HG03066 (cell line): ENCODE measurements around the gene TAS2R31.
"Not testable (repeated sequence)": the region's sequence is repeated elsewhere in the genome, so short reads cannot be mapped to it uniquely, and the experiment has no call there.

ENCODE experiments used
- ATAC-seq: cut with Tn5 transposase; IDR thresholded peaks from one replicate; pipeline ENCODE4 v1.9.1; 2021; ENCODE audit warnings: low read depth; ENCODE audit not compliant: unreplicated experiment

The TAS2R31 gene

GRCh38 chr12:11031307-11031706 is at the start of gene TAS2R31:
Gene TAS2R31 (minus strand): TSS chr12:11031407. CDS start chr12:11031335, 72 bp downstream.
- no peak for ATAC-seq

- ATAC-seq = no peak
Measured at GRCh38 chr12:11078246-11078645, 47.0 kb upstream of the TAS2R31 start.

DNA sequence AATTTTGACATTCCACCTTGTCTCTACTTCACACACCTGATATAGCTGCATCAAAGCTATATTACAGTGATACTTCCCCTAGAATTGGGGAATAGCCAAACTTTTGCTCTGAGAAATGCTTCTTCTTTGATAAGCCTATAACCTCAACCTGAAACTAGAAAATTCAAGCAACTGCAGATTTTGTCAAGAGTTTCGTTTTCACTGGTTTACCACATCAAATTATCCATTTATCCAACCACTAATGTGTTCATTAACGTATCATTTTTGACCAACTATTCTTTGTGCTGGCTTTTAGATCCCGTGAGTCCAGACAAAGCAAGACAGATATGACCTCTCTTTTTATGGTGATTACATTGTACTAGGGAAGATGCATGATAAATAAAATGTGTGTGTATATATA is 44.4 kb upstream of the TAS2R31 start:
- no peak for ATAC-seq

- ATAC-seq = no peak
Measured at GRCh38 chr12:11071414-11071813, 40.2 kb upstream of the TAS2R31 start.

DNA sequence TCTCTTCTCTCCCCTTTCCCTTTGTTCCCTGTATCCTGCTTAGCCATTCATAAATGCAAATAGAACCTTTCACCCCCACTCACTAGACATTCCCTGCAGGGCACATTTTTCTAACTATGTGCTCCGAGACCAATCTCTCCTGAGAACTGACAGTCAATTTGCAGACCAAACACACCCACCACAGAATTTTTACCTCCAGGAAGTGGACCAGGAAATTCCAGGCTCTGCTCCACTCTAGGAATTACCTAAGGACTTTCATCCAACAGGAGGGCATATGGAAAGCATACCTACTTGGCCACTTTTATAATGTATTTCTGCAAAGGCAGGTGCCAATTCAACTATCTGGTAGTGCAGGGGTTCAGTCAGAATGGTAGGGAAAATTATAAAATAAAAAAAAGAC is 39.8 kb upstream of the TAS2R31 start:
- ATAC-seq = no peak

DNA sequence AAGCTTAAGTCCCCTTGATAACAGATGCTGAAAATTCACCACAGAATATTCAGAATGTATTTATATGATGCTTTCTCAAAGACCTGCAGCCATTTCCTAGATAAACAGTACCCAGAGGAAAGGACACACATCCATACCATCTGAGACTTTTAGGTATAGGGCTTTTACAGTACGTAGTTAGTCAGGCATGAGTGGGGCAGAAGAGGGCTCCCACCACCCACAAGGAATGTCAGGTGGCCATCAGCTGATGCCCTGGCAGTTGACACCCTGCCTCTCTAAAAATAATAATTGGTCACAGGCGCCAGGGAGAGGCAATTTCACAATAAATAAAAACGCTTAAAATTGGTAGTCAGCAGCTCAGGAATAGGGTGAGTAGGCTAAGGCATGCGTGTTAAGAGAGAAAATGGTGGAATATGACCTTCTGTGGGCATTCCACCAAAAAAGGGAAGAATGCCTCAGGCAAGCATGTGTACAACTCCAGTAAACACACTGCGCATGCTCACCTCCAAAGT is 38.7 kb upstream of the TAS2R31 start:
- no peak for ATAC-seq

GRCh38 chr12:11067514-11067913 is 36.3 kb upstream of the TAS2R31 start:
- ATAC-seq = no peak

DNA sequence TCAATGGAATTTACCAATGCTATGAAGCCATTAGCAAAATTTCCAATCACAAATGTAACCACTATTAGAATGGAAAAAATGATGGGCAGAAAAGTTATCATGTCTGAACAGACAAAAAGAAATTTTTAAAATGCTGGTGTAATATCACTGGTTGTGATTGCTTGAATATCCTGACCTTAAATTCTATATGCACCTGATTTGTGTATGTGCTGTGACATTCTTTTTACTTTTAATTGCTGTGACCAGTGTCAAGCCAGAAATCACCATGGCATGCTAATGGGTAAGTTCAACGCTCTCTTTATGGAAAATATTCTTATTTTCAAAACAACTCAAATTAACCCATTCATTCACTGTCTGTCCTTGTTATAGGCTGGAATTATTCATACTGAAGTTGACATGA is 31.0 kb upstream of the TAS2R31 start, which contains the start of gene TAS2R46:
Gene TAS2R46, minus strand, starts transcription at position 101 of the 400 bp plus-strand sequence. Its CDS starts 0 bp downstream, at position 101.
- ATAC-seq = not testable (repeated sequence)

DNA sequence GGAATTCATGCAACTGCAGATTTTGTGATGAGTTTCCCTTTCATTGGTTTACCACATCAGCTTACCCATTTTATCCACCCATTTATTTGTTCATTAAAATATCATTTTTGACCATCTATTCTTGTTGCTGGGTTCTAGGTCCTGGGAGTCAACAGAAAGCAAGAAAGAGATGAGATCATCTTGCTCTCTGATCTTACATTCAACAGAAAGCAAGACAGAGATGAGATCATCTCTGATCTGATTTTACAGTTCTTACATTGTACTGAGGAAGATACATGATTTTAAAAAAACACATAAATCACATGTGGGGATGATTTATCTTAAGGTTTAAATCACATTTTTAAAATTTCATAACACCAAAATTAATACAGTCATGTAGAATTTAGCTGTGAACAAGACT is 28.6 kb upstream of the TAS2R31 start:
- ATAC-seq = no peak

- no peak for ATAC-seq
Measured at GRCh38 chr12:11059041-11059440, 27.8 kb upstream of the TAS2R31 start.

DNA sequence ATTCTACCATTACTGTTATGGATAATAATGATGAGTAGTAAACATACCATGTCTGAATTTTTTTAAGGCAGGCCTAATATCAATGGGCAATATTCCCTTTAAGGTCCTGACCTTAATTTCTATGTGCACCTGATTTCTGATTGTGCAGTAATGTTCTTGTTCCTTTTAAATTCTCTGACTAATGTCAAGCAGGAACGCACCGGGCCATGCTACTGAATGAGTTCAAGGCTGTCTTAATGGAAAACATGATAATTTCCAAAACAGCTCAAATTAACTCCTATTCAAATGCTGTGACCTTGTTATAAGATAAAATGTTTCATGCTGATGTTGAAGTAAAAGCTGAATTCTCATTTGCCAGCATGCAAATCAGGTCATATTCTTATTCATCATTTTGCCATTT is 24.1 kb upstream of the TAS2R31 start:
- ATAC-seq = no peak

DNA sequence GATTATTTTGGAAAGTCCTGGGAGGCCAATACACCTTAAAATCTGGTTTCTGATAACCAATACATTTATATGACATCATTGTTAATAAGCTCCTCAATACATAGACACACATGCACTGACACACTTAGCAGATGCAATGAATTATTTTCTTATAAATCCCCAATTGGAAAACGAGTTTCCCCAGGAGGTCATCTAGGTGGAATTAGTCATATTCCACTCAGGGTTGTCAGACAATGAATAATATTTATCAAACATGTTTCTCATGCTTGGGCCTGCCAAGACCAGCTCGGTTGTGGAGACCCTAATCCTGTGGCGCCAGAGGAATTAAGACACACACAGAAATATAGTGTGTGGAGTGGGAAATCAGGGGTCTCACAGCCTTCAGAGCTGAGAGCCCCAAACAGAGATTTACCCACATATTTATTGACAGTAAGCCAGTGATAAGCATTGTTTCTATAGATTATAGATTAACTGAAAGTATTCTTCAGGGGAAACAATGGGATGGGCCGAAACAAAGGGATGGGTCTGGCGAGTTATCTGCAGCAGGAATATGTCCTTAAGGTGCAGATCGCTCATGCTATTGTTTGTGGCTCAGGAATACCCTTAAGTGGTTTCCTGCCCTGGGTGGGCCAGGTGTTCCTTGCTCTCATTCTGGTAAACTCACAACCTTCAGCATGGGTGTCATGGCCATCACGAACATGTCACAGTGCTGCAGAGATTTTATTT is 18.8 kb upstream of the TAS2R31 start:
- ATAC-seq = not testable (repeated sequence)

DNA sequence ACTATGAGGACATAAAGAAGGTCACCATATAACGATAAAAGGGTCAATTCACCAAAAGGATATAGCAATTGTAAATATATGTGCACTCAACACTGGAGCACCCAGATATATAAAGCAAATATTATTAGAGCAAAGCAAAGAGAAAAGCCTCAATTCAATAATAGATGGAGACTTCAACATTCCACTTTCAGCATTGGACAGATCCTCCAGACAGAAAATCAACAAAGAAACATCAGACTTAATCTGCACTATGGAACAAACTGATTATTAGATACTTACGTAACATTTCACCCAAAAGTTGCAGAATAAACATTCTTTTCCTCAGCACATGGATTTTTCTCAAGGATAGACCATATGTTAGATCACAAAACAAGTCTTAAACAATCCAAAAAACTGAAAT is 10.2 kb upstream of the TAS2R31 start:
- not testable (repeated sequence) for ATAC-seq

- no peak for ATAC-seq
Measured at GRCh38 chr12:11040162-11040561, 9.0 kb upstream of the TAS2R31 start.

DNA sequence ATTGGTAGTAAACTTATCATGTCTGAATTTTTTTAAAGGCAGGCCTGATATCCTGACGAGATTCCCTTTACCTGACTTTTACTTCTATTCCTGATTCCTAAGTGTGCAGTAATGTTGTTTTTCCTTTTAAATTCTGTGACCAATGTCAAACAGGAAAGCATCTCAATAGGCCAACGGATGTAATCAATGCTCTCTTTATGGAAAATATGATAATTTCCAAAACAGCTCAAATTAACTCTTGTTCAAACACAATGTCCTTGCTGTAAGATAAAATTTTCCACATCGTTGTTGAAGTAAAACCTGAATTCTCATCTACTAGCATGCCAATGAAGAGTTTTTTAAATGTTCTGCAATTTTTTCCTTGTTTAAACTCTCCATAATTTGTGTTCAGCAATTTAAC is 8.0 kb upstream of the TAS2R31 start:
- ATAC-seq = no peak

GRCh38 chr12:11033959-11034358 is 2.8 kb upstream of the TAS2R31 start:
- not testable (repeated sequence) for ATAC-seq

- no peak for ATAC-seq
Measured at GRCh38 chr12:11026118-11026517, 5.1 kb downstream of the TAS2R31 start.

DNA sequence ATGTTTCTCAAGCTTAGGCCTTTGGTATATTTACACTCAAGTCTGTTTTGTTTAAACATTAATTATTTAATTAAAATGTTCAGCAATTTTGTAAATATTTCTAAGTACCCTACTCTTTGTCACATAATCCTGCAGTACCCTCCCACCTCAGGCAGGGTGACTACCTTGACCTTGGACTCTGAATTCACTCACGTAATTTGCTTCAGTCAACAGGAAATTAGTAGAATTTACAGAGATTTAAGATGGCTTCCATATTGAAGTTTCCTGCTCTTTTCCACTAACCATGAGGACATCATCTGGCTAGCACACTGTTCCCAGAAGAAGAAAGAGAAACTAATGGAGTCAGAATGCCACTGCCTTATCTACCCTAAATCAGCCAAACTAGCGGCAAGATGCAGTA is 7.8 kb downstream of the TAS2R31 start:
- no peak for ATAC-seq

GRCh38 chr12:11022520-11022919 is 8.7 kb downstream of the TAS2R31 start, which contains the start of gene TAS2R19:
Gene TAS2R19 (minus strand): TSS chr12:11022620. CDS start chr12:11022571, 49 bp downstream.
- ATAC-seq = no peak

DNA sequence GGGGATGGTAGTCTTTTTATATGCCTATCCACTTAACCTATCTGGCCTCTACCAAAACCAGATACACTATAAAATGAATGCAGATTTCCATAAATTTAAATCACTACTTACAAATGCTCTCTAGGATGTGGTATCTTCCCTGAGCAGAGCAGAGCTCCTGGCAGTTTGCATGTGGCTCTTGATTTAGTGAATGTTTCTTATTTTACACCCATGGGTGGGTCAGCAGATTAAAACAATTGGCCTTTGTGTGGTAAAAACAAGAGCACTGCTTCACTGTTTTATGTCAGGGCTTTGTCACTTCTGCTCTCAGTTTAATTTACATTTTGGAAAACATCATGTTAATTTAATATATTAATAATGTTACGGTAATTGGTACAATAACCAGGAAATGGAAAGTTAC is 14.3 kb downstream of the TAS2R31 start:
- ATAC-seq = no peak

- no peak for ATAC-seq
Measured at GRCh38 chr12:11015775-11016430, 15.3 kb downstream of the TAS2R31 start.

- ATAC-seq = no peak
Measured at GRCh38 chr12:11014234-11014633, 17.0 kb downstream of the TAS2R31 start.
